ENCODE results near the gene SYNE1.

SYNE1 gene

DNA sequence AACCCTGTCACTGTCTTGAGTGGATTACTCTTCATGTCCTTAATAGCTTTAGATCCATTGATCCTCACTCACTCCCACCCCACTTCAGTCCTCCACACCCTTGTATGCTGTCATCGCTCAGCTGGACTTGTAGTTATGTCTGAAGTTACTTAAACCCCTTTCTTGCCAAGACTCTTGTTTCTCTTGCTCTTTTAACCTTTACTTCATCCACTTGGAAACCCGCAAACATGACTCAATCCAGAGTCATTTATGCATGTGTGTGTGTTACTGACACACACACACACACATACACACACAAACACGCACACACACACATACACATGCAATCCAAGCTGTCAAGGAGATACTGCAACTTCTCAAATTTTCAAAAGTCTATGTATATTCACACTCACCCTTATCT, 341.8 kb downstream of the SYNE1 start:
- no peak for DNase-seq (ENCODE audit: low read depth in 1 of 2, low spot score in 1 of 2)

DNA sequence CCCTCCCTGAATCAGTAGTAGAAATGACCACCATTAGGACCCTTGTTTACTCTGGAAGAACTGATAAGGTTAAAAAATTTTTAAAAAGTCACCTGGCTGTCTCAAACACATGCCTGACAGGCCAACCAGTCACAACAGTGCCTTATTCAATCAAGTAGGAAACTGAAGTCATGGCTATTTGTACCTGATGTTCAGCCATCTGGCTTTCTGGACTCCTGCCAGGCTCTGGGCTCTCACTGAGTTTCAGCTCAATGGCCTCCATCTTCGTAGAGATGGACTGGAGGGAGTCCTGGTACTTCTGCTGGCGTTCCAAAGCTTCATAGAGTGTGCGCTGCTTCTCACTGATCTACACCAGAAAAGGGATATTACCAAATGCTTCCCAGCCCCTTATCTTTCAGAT, 343.8 kb downstream of the SYNE1 start:
- DNase-seq (ENCODE audit: low read depth in 1 of 2, low spot score in 1 of 2) = no peak

- no peak for DNase-seq (ENCODE audit: low read depth in 1 of 2, low spot score in 1 of 2)
Measured at GRCh38 chr6:152292555-152292954, 344.6 kb downstream of the SYNE1 start.

DNA sequence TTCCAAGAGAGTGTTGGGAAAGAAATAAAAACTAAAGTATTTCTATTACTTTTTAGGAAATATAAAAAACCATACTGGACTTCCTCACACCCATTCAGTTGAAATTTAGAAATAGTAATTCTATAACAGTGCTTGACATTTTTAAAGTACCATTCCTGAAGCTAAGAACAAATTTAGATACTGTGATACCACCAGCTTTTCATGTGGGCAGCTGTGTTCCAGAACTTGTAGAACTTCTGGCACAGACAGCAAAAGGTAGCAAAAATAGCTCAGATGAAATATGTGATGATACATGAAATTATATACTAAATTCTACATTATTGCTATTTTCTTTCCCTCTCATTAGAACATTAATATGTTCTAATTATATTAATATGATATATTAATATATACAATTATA, 346.5 kb downstream of the SYNE1 start:
- DNase-seq (ENCODE audit: low read depth in 1 of 2, low spot score in 1 of 2) = no peak

DNA sequence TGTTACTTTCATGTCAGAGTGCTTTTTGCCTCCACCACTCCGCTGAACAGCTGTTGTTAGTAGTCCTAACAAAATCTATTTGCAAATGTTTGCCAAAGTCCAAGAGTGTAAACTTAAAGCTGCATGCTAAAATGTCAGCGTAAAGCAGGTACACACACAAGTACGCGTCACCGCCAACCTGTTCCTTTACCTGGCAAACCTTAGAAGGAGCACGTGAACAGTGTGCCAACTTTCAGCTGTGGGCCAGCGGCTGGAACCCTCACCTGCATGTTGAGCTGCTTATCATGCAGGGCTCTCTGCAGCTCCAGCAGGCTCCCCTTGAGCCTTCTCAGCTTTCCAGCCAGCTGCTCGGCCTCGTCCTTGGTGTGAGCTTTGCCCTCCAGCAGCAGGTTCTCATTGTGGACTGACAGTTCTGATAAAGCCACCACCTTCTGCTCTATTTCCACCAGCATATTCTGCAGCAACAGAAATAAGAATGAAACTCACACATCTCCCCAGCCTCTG, 359.3 kb downstream of the SYNE1 start:
- no peak for DNase-seq (ENCODE audit: low read depth in 1 of 2, low spot score in 1 of 2)

DNA sequence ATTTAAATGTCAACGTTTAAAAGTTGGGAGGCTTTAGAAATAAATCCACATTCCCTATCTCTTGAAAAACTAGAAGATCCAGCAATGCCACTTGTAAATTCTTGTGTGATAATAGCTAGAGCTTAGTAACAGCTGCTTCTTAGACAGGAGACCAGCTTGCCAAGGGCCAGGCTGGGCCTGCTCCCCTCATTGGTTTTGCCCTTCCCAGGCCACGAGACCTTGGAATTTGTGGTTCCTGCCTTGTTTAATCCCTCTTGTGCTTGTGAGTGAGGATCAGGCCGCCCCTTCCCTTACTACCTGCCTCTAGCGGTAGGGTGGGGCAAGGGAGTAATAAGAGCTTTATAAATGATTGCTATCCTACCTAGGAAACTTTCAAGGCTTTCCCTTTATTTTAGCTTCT, 363.5 kb downstream of the SYNE1 start:
- DNase-seq (ENCODE audit: low read depth in 1 of 2, low spot score in 1 of 2) = no peak

GRCh38 chr6:152273002-152273401, 364.2 kb downstream of the SYNE1 start:
- DNase-seq (ENCODE audit: low read depth in 1 of 2, low spot score in 1 of 2) = no peak

DNA sequence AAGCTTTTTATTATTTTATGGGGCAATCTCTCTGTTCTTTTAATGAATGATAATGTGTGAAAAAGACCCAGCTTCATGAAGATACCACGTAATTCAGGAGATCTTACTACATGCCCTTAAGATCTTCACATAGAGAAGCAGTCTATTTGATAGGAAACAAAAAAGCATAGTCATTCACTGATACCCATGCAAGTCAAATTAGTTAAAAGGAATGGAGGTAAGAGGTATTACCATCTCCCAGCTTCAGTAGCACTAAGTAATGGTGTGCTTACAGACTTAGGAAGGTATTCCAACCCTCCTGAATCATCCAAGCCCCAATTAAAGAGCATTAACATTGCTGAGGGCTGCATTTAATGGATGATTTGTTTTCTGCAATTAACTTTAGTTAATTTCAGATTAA, 364.7 kb downstream of the SYNE1 start:
- no peak for DNase-seq (ENCODE audit: low read depth in 1 of 2, low spot score in 1 of 2)

GRCh38 chr6:152271776-152272464, 365.2 kb downstream of the SYNE1 start:
- DNase-seq (ENCODE audit: low read depth in 1 of 2, low spot score in 1 of 2) = no peak

DNA sequence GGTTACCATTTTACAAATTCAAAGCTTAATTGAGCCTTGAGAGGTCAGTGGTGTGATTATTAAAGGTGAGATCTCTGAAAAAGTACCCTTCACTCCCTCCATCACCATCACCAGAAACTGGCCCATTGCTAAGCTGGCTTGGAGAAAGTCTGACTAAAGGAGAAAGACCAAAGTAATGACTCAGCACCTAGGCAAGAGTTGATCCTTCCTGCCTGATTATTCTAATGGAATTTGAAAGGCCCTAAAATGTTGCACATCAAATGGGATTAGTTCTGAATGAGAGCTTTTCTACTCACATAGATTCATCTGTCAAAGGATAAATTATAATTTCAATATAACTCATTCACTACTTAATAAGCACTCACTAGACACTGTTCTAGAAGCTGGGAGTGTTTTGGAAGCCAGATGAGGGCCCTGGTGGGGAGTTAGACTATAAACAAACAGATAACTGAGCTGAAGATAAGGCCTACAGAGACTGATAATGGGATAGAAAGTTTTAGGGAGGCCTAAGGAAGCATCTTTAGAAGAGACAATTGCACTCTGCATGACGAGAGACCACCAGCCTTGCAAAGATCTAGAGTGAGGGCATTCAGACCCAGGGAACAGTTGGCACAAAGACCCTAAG, 366.7 kb downstream of the SYNE1 start:
- DNase-seq (ENCODE audit: low read depth in 1 of 2, low spot score in 1 of 2) = no peak

DNA sequence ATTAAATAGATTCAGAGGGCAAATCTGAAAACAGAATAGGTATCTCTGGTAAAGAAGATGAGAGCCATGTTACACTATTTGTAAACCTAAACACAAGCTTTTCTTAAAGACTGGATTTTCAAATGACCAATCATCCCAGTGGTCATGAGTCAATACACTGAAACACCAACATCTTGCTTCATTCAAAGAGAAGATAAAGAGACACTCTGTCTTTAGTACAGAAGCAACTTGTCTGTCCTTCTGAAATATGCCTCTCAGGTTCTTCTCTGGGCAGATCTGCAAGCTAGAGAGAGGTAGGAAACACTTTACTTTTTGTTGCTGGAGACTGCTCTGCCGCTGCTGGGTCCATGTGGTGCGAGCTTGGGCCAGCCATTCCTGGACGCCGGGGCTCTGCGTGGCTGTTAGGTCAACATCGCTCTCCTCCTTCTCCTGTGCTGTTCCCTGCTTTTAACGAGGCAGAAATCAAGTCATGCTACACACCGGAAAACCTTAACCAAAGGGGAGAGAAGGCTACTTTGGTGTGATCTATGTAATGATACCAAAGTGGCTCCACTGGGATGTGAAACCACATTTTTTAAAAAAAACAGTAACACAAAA, 368.2 kb downstream of the SYNE1 start:
- DNase-seq (ENCODE audit: low read depth in 1 of 2, low spot score in 1 of 2) = no peak

DNA sequence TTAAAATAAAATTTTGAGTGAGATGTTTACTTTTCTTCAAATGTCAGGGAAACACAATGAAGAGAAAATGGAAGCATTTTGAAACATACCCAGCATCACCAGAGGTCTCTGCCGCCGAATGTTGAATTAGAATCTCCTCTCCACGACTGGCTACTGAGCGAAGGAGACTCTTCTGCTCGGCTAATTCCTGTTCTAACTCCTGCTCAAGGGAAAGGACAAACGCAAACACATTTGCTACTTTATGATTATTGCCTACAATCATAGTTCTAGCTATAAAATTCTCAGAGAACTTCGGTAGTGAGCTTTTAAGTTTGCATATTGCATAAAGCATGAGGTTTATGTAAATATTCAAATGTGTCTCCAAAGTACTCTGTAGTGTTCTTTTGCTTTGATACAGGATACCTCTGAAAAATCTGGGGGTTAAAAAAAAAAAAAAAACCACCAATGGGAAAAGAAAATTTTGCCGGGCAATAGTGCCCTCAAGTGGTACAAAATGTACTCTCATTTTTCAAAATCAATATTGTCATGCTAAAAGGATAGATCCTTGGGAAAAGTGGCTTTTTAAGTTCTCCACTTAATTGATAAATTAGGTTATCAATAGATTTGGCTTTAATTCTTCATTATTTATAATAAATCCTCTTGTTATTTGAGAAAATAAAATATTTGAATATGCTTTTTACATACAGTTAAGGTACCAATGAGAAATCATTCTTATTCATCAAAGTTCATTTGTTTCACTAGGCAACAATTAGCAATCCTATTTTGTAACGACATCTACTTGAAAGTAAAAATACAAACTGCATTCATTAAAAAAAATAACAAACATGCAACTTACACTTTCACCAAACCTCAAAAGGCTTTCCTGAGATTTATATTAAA, 369.0 kb downstream of the SYNE1 start:
- no peak for DNase-seq (ENCODE audit: low read depth in 1 of 2, low spot score in 1 of 2)

DNA sequence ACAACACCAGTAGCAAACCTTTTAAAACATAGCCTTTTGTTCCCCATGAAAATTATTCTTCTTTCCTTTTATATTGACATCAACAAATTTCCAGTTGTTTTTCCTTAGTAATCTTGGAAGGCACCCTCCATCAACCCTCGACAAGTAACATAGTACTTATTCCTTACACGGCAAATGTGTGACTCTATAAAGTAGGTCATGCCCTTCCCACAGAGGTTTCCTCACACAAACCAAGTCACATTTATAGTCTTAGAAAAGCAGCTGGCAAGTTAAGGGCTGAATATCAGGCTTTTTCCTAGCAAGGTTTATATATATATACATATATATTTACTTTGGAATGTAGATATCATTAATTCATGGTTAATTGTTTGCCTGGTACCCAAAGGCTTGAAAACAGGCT, 371.5 kb downstream of the SYNE1 start:
- no peak for DNase-seq (ENCODE audit: low read depth in 1 of 2, low spot score in 1 of 2)

DNA sequence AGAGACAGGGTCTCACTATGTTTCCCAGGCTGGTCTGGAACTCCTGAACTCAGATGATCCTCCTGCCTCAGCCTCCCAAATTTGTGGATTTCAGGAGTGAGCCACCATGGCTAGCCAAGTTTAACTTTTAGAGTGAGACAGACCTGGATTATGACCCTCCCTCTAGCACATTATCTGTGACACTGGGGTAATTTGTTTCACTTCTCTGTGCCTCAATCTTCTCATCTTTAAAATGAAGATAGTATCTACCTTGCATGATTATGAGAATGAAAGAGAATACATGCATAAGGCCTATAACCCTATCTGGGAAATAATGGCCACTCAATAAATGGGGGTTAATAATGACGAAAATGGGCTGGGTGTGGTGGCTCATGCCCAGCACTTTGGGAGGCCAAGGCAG, 373.6 kb downstream of the SYNE1 start:
- DNase-seq (ENCODE audit: low read depth in 1 of 2, low spot score in 1 of 2) = no peak

- no peak for DNase-seq (ENCODE audit: low read depth in 1 of 2, low spot score in 1 of 2)
Measured at GRCh38 chr6:152261179-152261578, 376.0 kb downstream of the SYNE1 start.

- no peak for DNase-seq (ENCODE audit: low read depth in 1 of 2, low spot score in 1 of 2)
Measured at GRCh38 chr6:152259234-152259633, 377.9 kb downstream of the SYNE1 start.

DNA sequence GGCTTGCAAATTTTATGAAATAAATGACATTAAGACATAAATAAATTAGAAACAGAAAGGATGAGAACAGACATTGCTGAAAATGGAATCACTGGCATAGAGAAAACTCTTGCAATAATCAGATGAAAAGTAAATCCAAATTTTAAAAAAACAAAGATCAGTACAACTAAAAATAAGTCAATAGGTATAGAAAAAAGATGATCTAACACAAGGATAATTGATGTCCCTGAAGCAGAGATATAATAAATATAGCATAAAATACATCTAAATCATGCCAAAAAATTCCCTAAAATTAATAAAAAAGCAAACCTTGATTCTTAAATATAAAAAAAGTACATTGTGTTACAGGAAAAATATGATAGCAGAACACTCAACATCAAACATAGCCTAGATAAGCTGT, 379.6 kb downstream of the SYNE1 start:
- no peak for DNase-seq (ENCODE audit: low read depth in 1 of 2, low spot score in 1 of 2)

- DNase-seq (ENCODE audit: low read depth in 1 of 2, low spot score in 1 of 2) = no peak
Measured at GRCh38 chr6:152250127-152250526, 387.0 kb downstream of the SYNE1 start.

DNA sequence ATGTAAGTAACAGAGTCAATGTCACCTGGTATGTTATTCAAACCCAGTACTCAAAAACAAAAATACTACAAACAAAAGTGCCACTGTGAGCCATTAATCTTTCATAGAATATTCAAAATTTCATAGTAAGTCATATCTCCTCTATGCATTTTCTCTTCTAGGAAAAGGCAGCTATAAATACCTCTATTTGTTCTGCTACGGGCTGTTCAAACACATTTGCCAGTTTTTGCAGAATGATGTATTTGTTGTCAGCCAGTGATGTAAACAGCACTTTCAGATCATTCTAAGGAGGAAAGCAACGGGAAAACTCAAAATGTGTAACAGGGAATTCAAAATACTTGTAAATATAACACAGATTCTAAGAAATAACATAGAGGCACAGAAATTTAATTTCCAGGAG, 388.2 kb downstream of the SYNE1 start:
- no peak for DNase-seq (ENCODE audit: low read depth in 1 of 2, low spot score in 1 of 2)

DNA sequence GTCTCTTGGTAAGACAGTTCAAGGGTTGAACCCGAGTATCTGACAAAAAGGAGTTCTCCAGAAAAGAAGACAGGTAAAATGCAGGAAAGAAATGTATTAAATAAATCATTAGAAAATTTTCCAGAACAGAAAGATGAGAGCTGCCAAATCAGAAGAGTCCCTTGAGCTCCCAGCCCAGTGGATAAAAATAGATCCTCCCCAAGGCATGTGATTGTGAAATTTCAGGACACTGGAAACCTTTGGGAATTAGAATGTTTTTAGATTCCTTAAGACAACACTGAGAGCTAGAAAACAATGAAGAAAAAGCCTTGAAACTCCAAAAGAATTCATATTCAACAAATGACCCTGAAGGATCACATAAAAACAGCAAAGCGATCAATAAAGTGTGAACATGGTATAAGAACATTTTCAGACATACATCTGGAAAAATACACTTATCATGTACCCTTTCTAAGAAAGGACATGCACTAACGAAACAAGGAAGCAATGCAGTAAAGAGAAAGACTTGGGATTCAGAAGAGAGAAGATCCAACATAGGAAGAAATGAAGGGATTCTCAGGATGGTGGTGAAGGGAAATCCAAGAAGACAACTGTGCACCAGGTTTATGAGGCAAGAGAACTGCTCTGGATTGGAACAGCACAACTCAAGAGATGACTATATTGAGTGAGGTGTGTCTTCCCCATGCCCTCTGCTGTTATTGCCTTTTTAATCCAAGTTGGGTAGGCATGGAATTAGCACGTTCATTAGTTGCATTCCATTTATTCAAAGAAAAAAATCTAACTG, 390.4 kb downstream of the SYNE1 start:
- DNase-seq (ENCODE audit: low read depth in 1 of 2, low spot score in 1 of 2) = no peak
